Measurements from ENCODE around the gene NUDCD3.

NUDCD3 gene

GRCh38 chr7:44391171-44391570 is 99.3 kb downstream of the NUDCD3 start:
- in situ Hi-C loops (cut with MboI; ENCODE audit: low sequenced_read_pairs, unreplicated experiment), result no loop called here
- TF ChIP-seq CTCF (IDR thresholded peaks at IDR 0.05; ENCODE audit: borderline replicate concordance, control extremely low read depth, extremely low read depth, insufficient read depth, missing control alignments), result no peak
- DNase-seq (ENCODE audit: low spot score), result no peak

- no peak for TF ChIP-seq CTCF (IDR thresholded peaks at IDR 0.05; ENCODE audit: borderline replicate concordance, control extremely low read depth, extremely low read depth, insufficient read depth, missing control alignments)
- DNase-seq (ENCODE audit: low spot score), result no peak
- in situ Hi-C loops (cut with MboI; ENCODE audit: low sequenced_read_pairs, unreplicated experiment), result no loop called here
Measured at GRCh38 chr7:44390701-44391100, 99.8 kb downstream of the NUDCD3 start.

GRCh38 chr7:44388089-44388970 is 102.1 kb downstream of the NUDCD3 start:
- no peak for TF ChIP-seq CTCF (IDR thresholded peaks at IDR 0.05; ENCODE audit: borderline replicate concordance, control extremely low read depth, extremely low read depth, insufficient read depth, missing control alignments)
- no peak for DNase-seq (ENCODE audit: low spot score)
- in situ Hi-C loops (cut with MboI; ENCODE audit: low sequenced_read_pairs, unreplicated experiment), result no loop called here

GRCh38 chr7:44387389-44387788 is 103.1 kb downstream of the NUDCD3 start:
- TF ChIP-seq CTCF (IDR thresholded peaks at IDR 0.05; ENCODE audit: borderline replicate concordance, control extremely low read depth, extremely low read depth, insufficient read depth, missing control alignments), result no peak
- DNase-seq (ENCODE audit: low spot score), result no peak
- in situ Hi-C loops (cut with MboI; ENCODE audit: low sequenced_read_pairs, unreplicated experiment), result no loop called here

GRCh38 chr7:44386139-44386913 is 104.1 kb downstream of the NUDCD3 start:
- DNase-seq (ENCODE audit: low spot score), result no peak
- TF ChIP-seq CTCF (IDR thresholded peaks at IDR 0.05; ENCODE audit: borderline replicate concordance, control extremely low read depth, extremely low read depth, insufficient read depth, missing control alignments), result no peak
- in situ Hi-C loops (cut with MboI; ENCODE audit: low sequenced_read_pairs, unreplicated experiment), result no loop called here

- DNase-seq (ENCODE audit: low spot score), result no peak
- in situ Hi-C loops (cut with MboI; ENCODE audit: low sequenced_read_pairs, unreplicated experiment), result no loop called here
- TF ChIP-seq CTCF (IDR thresholded peaks at IDR 0.05; ENCODE audit: borderline replicate concordance, control extremely low read depth, extremely low read depth, insufficient read depth, missing control alignments), result no peak
Measured at GRCh38 chr7:44385434-44386138, 104.9 kb downstream of the NUDCD3 start.
